ENCODE data around the gene CHCHD6. TPM values are rescaled to one million over a fixed set of nuclear protein-coding genes. Genes with fewer than 3 reads are reported as not detected.

Gene CHCHD6
- total and polyA plus RNA-seq, 2 donors (not counting 3 experiments of a cell fraction or from before 2014, with no cell fraction given) = 8.4 to 10.1 TPM

GRCh38 chr3:126893651-126894050 lies 189.6 kb downstream of the CHCHD6 start:
- Histone ChIP-seq H3K36me3 (ENCODE audit: control insufficient read depth in 2 of 2, extremely low read depth in 1 of 2, insufficient read depth in 2 of 2, low read length in 2 of 2) (no peaks in the 10 kb centered on the region), H4K20me1 (replicated peaks; ENCODE audit: control insufficient read depth, extremely low read depth, insufficient read depth, low read length) (no peaks in the 10 kb centered on the region), H3K4me2 (ENCODE audit: insufficient read depth, low read length) (no peak overlapping the region), H3K27me3 (ENCODE audit: control insufficient read depth in 2 of 2, insufficient read depth in 2 of 2, low read length in 2 of 2) (peaks cover 6 to 7% of the 10 kb centered on the region in 2 experiments), H3K9me3 (replicated peaks; ENCODE audit: control insufficient read depth, insufficient read depth, low read length) (no peaks in the 10 kb centered on the region), H3K9ac (replicated peaks; ENCODE audit: extremely low read depth, insufficient read depth, low read length) (no peak overlapping the region), H2AFZ (ENCODE audit: low read depth, low read length) (no peak overlapping the region), H3K9me1 (replicated peaks; ENCODE audit: control insufficient read depth, extremely low read depth, insufficient read depth, low read length) (no peaks in the 10 kb centered on the region), H3K27ac (ENCODE audit: insufficient read depth, low read depth, low read length) (no peak overlapping the region), H3K4me1 (ENCODE audit: control insufficient read depth, extremely low read depth, insufficient read depth, low read length) (no peaks in the 10 kb centered on the region), H3K79me2 (ENCODE audit: control insufficient read depth, insufficient read depth, low read length) (no peaks in the 10 kb centered on the region), H3K4me3 (replicated peaks in 1 of 3; ENCODE audit: insufficient read depth in 1 of 3, low read depth in 1 of 3, low read length in 3 of 3) (no peak overlapping the region)
- dilution Hi-C loops (cut with MboI; ENCODE audit: extremely low pct_ligation_motif_present, low sequenced_read_pairs) = no loop called here
- POLR2A ChIA-PET = no interaction called here
- intact Hi-C loops (cut with micrococcal nuclease) = no loop called here
- no peak for FAIRE-seq
- no TSS peak for BruUV-seq (replicated peaks)
- CTCF ChIA-PET = interaction anchor here (0.9 kb wide), 1 partner anchor 10 kb away, joined by 3 read pairs; no protein-coding TSS in a partner anchor
- no peak for DNase-seq (ENCODE audit: low read depth, low spot score)
- no peak for TF ChIP-seq MAX (IDR thresholded peaks at IDR 0.05; ENCODE audit: insufficient read depth, insufficient read length)
- TF ChIP-seq EZH2 (IDR thresholded peaks at IDR 0.05; ENCODE audit: borderline replicate concordance, low read depth, low read length, severe bottlenecking) = no peak
- no peak for TF ChIP-seq POLR2AphosphoS5 (IDR thresholded peaks at IDR 0.05; ENCODE audit: insufficient read depth, low read depth, low read length)
- no peak for TF ChIP-seq CTCF (IDR thresholded peaks at IDR 0.05; ENCODE audit: extremely low read depth in 1 of 2, insufficient read depth in 1 of 2, low read depth in 1 of 2, low read length in 2 of 2)
- TF ChIP-seq FOS (IDR thresholded peaks at IDR 0.05; ENCODE audit: borderline replicate concordance, insufficient read depth, low read length) = no peak
- TF ChIP-seq POLR2A (IDR thresholded peaks at IDR 0.05; ENCODE audit: low read depth, low read length) = no peak
- no peak for TF ChIP-seq JUN (IDR thresholded peaks at IDR 0.05; ENCODE audit: borderline replicate concordance, insufficient read depth, insufficient read length, low read depth)
- TF ChIP-seq GATA2 (IDR thresholded peaks at IDR 0.05; ENCODE audit: insufficient read depth, insufficient read length, low read depth, low read length) = no peak
- no peak for TF ChIP-seq MYC (IDR thresholded peaks at IDR 0.05; ENCODE audit: low read depth, low read length)

Measured in endothelial cell of umbilical vein (primary cell).